ENCODE measurements around the gene CALR3.
"Not testable (repeated sequence)": the region's sequence is repeated elsewhere in the genome, so short reads cannot be mapped to it uniquely, and the experiment has no call there.

CALR3 gene

GRCh38 chr19:16457954-16458331 lies 38.0 kb downstream of the CALR3 start:
- DNase-seq (ENCODE audit: low spot score) = no peak

- DNase-seq (ENCODE audit: low spot score) = no peak
Observed at GRCh38 chr19:16457195-16457953, 38.6 kb downstream of the CALR3 start.

- DNase-seq (ENCODE audit: low spot score) = no peak
Observed at GRCh38 chr19:16456652-16457194, 39.2 kb downstream of the CALR3 start.

GRCh38 chr19:16455489-16455888 lies 40.5 kb downstream of the CALR3 start:
- DNase-seq (ENCODE audit: low spot score) = no peak

GRCh38 chr19:16454351-16454918 lies 41.5 kb downstream of the CALR3 start:
- DNase-seq (ENCODE audit: low spot score) = no peak

GRCh38 chr19:16452325-16452724 lies 43.6 kb downstream of the CALR3 start:
- no peak for DNase-seq (ENCODE audit: low spot score)

- DNase-seq (ENCODE audit: low spot score) = peak; percentile 56
Observed at GRCh38 chr19:16449330-16449961, 46.5 kb downstream of the CALR3 start.

GRCh38 chr19:16448872-16449271 lies 47.1 kb downstream of the CALR3 start:
- DNase-seq (ENCODE audit: low spot score) = not testable (repeated sequence)

- peak; percentile 30 for DNase-seq (ENCODE audit: low spot score)
Observed at GRCh38 chr19:16446724-16447368, 49.1 kb downstream of the CALR3 start.

- DNase-seq (ENCODE audit: low spot score) = no peak
Observed at GRCh38 chr19:16446108-16446723, 49.8 kb downstream of the CALR3 start.

- DNase-seq (ENCODE audit: low spot score) = no peak
Observed at GRCh38 chr19:16445238-16446107, 50.5 kb downstream of the CALR3 start.

GRCh38 chr19:16444269-16444600 lies 51.7 kb downstream of the CALR3 start:
- DNase-seq (ENCODE audit: low spot score) = no peak

GRCh38 chr19:16442386-16443276 lies 53.3 kb downstream of the CALR3 start:
- DNase-seq (ENCODE audit: low spot score) = no peak

- no peak for DNase-seq (ENCODE audit: low spot score)
Observed at GRCh38 chr19:16441661-16442162, 54.3 kb downstream of the CALR3 start.

- no peak for DNase-seq (ENCODE audit: low spot score)
Observed at GRCh38 chr19:16436780-16437332, 59.1 kb downstream of the CALR3 start.

GRCh38 chr19:16435999-16436650 lies 59.8 kb downstream of the CALR3 start:
- DNase-seq (ENCODE audit: low spot score) = no peak

- no peak for DNase-seq (ENCODE audit: low spot score)
Observed at GRCh38 chr19:16435238-16435917, 60.6 kb downstream of the CALR3 start.

GRCh38 chr19:16433986-16434385 lies 62.0 kb downstream of the CALR3 start:
- no peak for DNase-seq (ENCODE audit: low spot score)

GRCh38 chr19:16429759-16430091 lies 66.2 kb downstream of the CALR3 start:
- no peak for DNase-seq (ENCODE audit: low spot score)
